GM21619 (cell line): ENCODE results near the gene DNAJC12.
"Not testable (repeated sequence)": the region's sequence is repeated elsewhere in the genome, so short reads cannot be mapped to it uniquely, and the experiment has no call there.

ENCODE experiments used
- ATAC-seq: cut with Tn5 transposase; IDR thresholded peaks from one replicate; pipeline ENCODE4 v1.9.1; 2021; ENCODE audit not compliant: unreplicated experiment

DNAJC12 gene

GRCh38 chr10:67793313-67793712 is 44.7 kb downstream of the DNAJC12 start:
- no peak for ATAC-seq

DNA sequence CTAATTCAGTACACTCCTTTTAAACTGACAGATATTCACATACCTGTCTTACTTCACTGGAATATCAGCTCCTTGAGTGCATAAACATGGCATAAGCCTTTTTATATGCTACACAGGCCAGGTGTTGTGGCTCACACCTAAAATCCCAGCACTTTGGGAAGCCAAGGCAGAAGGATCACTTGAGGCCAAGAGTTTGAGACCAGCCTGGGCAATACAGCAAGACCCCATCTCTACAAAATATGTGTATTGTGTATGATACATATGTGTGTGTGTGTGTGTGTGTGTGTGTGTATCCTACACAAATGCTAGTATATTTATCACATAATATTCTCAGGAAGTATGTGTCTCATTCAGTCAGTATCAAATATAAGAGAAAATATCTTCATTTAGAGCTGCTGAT is 45.3 kb downstream of the DNAJC12 start:
- no peak for ATAC-seq

- peak; percentile 49 for ATAC-seq
Observed at GRCh38 chr10:67790534-67791408, 47.2 kb downstream of the DNAJC12 start.

- no peak for ATAC-seq
Observed at GRCh38 chr10:67789769-67790168, 48.2 kb downstream of the DNAJC12 start.

DNA sequence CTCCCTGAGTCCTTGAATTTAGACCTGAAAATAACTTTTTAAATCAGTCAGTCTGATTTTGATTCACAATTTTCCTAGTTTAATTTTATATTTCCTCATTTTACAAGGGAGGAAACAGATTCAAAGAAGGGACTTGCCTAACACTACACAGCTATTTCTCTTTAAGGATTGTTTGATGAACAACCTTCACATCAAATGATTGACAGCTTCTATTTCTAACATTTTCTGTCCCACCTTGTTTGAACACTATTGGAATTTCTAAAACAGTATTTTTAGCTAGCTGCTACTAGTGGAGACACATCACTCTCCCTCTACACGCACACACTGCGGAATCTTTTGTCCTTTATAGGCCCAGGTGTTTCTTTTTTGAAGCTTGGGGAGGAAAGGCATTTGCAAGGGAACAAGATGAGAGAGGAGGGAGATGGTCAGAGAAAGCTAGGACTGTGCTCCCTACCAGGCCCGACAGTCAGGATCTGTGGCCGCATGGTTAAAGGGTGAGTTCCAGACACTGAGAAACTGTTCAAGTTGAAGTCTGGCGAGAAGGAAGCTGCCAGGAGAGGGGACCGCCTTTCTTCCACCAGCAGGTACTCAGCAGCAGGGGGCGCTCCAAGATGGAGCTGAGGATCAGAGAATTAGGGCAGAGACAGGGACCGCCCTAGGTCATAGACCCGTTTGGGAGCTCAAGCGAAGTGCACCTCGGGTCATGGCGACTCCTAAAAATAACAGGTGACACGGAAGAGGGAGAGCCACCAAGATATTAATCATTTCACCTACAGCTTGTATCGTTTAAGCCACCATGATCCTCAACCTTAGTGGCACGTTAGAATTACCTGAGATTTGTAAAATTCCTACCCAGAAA is 49.7 kb downstream of the DNAJC12 start:
- peak; percentile 75 for ATAC-seq

GRCh38 chr10:67785098-67785497 is 52.9 kb downstream of the DNAJC12 start:
- no peak for ATAC-seq

DNA sequence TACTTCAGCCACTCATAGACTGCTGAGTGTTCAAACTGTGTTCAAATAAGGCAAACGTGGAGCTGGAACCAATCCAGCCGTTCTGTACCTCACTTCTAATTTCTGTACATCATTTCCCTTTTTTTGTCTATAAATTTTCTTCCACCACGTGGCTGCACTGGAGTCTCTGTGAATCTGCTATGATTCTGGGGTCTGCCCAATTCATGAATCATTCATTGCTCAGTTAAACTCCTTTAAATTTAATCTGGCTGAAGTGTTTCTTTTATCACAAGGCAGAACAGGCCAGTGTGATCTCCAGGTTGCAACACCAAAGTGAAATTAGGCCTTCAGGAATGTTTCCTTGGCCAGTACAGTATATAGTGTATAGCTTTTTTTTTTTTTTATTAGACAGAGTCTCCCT is 53.5 kb downstream of the DNAJC12 start:
- no peak for ATAC-seq

DNA sequence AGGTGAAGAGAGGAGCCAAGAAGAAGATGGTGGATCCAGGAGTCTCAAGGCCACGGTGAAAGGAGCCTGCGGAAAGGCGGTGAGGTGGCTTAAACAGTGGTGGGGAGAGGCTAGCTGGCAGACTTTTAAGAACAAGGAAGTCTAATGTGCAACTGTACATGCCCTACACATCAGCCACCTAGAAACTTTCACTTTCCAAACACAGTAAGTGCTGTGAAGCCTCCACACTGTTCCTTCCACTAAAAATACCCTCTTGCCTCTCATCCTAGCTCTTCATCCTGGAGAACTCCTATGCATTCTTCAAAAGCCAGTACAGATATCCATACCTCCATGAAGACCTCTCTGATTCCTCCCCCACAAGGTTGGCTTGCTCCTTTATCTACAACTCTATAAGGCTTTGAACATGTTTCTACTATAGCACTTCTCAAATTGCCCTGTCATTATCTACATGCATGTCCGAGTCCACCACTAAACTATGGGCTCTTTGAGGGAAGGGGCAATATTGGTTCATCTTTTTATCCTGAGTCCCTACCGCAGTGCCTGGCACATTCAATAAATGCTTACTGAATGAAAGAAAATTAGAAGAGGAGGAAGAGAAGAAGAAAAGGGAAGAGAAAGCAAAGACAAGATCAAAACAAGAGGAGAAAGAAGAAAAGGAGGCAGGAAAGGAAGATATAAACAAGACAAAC is 54.2 kb downstream of the DNAJC12 start:
- ATAC-seq, result peak; percentile 25

DNA sequence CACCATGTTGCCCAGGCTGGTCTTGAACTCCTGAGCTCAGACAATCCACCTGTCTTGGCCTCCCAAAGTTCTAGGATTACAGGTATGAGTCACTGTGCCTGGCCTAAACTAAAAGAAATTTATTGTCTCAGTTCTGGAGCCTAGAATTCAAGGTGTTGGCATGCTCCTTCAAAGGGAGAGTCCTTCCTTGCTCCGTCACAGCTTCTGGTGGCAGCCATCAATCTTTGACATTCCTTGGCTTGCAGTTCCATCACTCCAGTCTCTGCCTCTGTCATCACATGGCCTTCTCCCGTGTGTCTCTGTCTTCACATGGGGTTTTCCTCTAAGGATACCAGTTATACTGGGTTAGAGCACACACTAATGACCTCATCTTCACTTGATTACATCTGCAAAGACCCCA is 55.5 kb downstream of the DNAJC12 start:
- no peak for ATAC-seq

DNA sequence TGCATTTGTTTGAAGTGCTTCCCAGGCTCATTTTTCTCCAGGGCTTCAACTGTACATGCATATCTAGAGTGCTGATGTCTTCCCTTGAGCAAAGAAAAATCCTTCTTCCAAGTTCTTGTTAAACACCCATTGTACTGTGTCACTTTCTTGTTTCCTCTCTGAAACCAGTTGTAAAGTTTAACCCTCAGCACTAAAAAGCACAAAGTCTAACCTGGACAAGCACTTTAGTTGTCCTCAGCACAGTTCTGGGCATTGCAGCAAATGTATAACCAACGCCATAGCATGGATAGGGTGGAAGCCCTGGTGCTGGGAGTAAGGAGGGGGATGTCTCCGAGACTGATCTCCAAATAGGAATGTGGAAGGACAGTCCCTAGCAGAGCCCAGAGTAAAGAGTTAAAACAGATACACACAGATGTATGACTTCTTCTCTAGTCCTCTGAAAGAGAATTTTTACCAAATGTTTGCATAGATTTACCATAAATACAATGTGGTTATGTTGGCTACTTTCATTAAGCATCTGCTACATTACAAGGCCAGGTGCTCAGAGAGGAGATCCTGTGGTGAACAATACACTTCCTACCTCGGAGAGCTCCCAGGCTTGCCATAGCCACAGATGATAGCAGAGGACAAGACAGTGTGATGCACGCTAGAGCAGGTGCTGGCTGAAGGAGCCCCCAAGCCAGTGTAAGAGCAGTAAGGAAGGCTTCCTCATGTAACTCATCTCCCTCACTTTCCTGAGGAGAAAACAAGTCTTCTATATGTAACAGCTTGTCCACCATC is 57.0 kb downstream of the DNAJC12 start:
- ATAC-seq, result peak; percentile 85

DNA sequence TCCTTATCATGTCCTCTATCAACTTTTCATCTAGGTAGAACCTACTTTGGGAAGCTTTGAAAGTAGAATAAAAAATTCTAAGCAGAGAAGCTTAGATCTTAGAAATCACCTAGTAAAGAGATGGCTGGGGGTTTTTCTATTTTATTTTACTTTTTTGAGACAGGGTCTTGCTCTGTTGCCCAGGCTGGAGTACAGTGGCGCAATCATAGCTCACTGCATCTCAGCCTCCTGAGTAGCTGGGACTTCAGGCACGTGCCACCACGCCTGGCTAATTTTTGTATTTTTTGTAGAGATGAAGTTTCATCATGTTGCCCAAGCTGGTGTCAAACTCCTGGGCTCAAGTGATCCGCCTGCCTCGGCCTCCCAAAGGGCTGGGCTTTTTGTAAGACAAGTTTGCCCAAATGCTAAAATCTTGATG is 57.8 kb downstream of the DNAJC12 start:
- not testable (repeated sequence) for ATAC-seq

- peak; percentile 36 for ATAC-seq
Observed at GRCh38 chr10:67779465-67780203, 58.4 kb downstream of the DNAJC12 start.

- no peak for ATAC-seq
Observed at GRCh38 chr10:67776371-67776770, 61.6 kb downstream of the DNAJC12 start.

DNA sequence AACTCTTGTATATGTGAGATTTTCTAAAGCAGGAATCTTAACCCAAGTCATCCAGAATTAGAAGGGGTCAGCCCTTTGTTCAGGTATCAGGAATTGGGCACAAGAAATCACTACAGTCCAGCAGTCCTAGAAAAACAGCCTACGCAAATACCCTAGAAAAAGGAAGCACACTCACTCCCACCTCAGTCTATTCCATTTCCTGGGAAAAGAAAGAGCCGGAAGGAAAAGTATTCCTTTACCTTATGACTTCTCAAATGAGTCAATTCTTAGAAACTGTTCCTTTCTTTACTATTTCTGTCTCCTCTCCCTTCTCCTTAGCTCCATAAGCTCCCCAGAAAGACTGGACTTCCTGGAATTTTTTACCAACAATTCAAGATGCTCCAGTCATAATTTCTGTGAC is 62.7 kb downstream of the DNAJC12 start:
- no peak for ATAC-seq

DNA sequence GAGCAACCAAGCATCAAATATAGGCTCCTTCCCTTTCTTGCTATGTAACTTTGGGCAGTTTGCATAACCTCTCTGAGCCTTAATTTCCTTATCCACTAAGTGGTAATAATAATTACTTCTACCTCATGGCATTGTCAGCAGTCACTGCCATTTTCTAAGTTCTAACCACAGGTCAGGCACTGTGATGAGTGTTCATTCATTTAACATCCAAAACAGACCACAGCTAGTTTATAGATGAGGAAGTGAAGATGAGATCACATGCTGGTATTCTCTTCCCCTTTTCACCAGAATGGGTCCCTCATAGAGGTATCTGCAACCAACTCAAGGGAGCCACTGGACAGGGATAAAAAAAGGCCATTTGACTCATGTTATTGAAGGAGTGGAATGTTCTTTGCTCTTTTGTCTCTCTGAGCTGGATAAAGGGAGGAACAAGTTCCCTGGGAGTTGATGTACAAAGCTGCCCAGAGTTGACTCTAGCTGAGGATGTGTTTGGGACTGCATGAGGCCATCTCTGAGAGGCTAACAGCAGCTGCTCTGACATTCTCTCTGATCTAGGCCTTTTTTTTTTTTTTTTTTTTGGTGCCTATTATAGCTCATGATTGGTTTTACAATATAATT is 65.0 kb downstream of the DNAJC12 start:
- peak; percentile 90 for ATAC-seq

DNA sequence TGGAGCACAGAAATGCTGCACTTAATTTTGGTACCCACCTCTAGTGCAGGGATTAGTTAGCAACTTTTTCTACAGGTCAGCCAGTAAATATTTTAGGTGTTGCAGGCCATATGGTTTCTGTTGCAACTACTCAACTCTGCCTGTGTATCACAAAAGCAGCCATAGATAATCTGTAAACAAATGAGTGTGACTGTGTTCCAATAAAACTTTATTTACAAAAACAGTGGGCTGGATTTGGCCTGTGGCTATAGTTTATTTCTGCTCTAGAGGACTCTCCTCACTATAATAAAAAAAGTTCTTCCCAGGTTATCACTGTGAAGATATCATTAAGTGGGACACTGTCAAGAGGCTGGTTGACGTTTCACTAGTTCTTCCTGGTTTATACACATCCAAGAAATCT is 65.8 kb downstream of the DNAJC12 start:
- ATAC-seq, result no peak

GRCh38 chr10:67771200-67771599 is 66.8 kb downstream of the DNAJC12 start:
- peak; percentile 4 for ATAC-seq

DNA sequence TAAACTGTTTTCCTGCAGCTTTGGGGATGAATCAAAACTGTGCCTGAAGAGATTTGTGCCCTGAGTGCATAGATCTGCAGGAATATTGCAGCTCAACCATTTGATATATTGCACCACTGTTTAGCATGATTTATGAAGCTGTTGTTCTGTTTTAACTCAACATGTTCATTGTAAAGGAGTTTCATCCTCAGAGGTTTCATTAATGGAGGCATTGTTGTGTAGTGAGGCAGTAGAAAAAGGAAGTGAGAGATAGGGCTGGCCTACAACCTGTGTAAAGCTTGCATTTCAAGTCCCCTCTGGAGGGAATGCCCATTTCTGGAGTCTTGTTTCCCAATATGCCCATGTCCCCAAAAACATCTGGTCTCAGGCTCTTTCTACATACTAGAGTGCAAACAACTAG is 67.5 kb downstream of the DNAJC12 start:
- ATAC-seq, result peak; percentile 62

DNA sequence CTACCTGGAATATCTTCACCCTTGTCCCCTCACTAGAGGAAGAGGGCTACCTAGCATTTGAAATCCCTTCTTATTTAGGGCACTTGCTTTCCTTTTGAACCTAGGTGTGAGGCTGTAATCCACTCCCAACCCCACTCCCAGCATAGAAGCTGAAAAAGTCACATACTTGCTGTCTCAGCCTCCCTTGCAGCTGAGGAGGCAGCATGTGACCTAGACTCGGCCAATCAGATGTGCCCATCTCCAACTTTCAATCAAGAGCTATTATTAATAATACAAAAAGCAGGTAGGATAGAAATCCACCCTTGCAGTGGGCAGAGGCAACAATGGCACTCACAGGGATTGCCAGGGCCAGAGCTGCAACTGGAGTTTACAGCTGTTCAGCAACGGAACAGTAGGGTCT is 70.7 kb downstream of the DNAJC12 start:
- no peak for ATAC-seq
